WERI-Rb-1 (cell line): Measurements from ENCODE around the gene AGO1.
A peak's percentile ranks its signal among the peaks of the same experiment; 100 is the strongest.
"Not testable (repeated sequence)": the region's sequence is repeated elsewhere in the genome, so short reads cannot be mapped to it uniquely, and the experiment has no call there.

Source experiments
- DNase-seq: peaks from one replicate; pipeline ENCODE4 v3.0.0-alpha.2; 2020
- H3K27ac ChIP-seq: fragments of 250-450 bp; sonication (Bioruptor Pico); 2 replicates; pipeline ENCODE4 v1.5.1; 2020; ENCODE audit warnings: mild to moderate bottlenecking, moderate library complexity
- H3K27me3 ChIP-seq: fragments of 250-450 bp; sonication (Bioruptor Pico); 2 replicates; pipeline ENCODE4 v1.5.1; 2021; ENCODE audit warnings: mild to moderate bottlenecking, low read depth, moderate library complexity; ENCODE audit not compliant: insufficient read depth, severe bottlenecking
- H3K36me3 ChIP-seq: fragments of 250-450 bp; sonication (Bioruptor Pico); 2 replicates; pipeline ENCODE4 v1.5.1; 2020; ENCODE audit warnings: mild to moderate bottlenecking, moderate library complexity
- H3K4me3 ChIP-seq: 2 replicates; pipeline ENCODE4 v1.5.1; 2011; ENCODE audit warnings: low read depth, mild to moderate bottlenecking, control low read depth, low read length
- H3K9me3 ChIP-seq: fragments of 250-450 bp; sonication (Bioruptor Pico); 2 replicates; pipeline ENCODE4 v1.5.1; 2021; ENCODE audit warnings: mild to moderate bottlenecking, moderate library complexity; ENCODE audit not compliant: severe bottlenecking
- CTCF ChIP-seq: IDR thresholded peaks from 2 replicates; pipeline ENCODE4 v1.5.1; 2011; ENCODE audit warnings: low read depth, mild to moderate bottlenecking, control low read depth, inconsistent platforms, low read length

Gene AGO1

DNA sequence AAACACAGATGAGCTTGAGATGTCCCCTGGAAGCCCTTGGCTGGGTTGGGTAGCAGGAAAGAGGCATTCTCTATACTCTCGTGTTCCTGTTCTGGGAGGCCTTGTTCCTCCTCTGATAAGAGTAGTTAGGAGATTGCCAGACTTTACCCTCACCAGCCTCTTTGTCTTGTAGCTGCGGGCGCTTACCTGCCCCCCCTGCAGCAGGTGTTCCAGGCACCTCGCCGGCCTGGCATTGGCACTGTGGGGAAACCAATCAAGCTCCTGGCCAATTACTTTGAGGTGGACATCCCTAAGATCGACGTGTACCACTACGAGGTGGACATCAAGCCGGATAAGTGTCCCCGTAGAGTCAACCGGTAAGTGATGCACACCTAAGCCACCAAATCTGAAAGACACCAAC lies 5.2 kb downstream of the AGO1 start:
- Histone ChIP-seq H3K36me3 (peaks cover 69% of the 10 kb centered on the region), H3K27me3 (no peaks in the 10 kb centered on the region), H3K9me3 (no peaks in the 10 kb centered on the region), H3K4me3 (no peak overlapping the region), H3K27ac (peak overlapping the region; percentile 81; the same call in 1 of the 2 replicates)
- no peak for DNase-seq
- no peak for TF ChIP-seq CTCF

- not testable (repeated sequence) for H3K27me3 ChIP-seq, DNase-seq, H3K4me3 ChIP-seq, H3K9me3 ChIP-seq, H3K27ac ChIP-seq
- peaks cover 72% of the 10 kb centered on the region for H3K36me3 ChIP-seq
These were observed 6.0 kb downstream of the AGO1 start for GRCh38 chr1:35888981-35889380.

GRCh38 chr1:35893051-35893879 lies 10.3 kb downstream of the AGO1 start:
- H3K36me3 ChIP-seq: peaks cover 98% of the 10 kb centered on the region
- no peak for DNase-seq
- no peak for TF ChIP-seq CTCF
- H3K9me3 ChIP-seq: no peaks in the 10 kb centered on the region
- H3K4me3 ChIP-seq: no peak overlapping the region
- H3K27ac ChIP-seq: no peak overlapping the region
- no peaks in the 10 kb centered on the region for H3K27me3 ChIP-seq

DNA sequence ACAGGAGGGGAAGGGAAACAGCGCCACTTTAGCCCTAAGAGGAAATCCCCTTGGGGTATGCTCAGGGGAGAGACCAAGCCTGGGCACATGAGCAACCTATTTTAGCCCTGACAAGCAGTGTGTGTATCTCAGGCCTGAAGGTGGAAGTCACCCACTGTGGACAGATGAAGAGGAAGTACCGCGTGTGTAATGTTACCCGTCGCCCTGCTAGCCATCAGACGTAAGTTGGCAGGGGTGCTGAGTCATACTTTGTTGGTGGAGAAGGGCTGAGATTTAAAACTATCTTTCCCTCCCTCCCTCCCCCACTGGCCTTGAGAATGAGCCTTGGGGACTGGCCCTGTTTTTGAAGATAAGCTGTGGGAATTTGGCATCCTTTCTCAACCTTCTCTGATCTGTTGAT lies 11.2 kb downstream of the AGO1 start:
- DNase-seq: no peak
- Histone ChIP-seq H3K4me3 (no peak overlapping the region), H3K27ac (no peak overlapping the region), H3K36me3 (peaks cover 100% of the 10 kb centered on the region), H3K9me3 (no peaks in the 10 kb centered on the region), H3K27me3 (no peaks in the 10 kb centered on the region)
- no peak for TF ChIP-seq CTCF

DNA sequence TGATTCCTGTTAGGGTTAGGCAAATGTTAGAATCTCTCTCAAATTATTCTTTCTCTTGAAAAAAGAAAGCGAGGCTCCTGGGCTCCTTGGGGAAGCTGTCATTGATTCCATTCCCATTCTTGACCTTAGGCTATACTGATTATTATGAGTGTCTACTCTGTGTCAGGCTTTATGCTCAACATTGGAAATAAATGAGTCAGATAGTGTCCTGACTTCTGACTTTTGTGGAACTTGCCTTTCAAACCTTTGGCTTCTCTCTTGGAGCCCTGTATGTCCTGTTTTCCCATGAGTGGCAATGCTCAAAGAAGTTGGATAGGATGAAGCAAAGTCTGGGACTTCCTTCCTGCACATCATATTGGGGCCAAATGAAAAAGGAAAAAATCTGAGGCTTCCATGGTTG lies 11.6 kb downstream of the AGO1 start:
- TF ChIP-seq CTCF: no peak
- H3K36me3 ChIP-seq: peaks cover 98% of the 10 kb centered on the region
- no peak for DNase-seq
- no peaks in the 10 kb centered on the region for H3K27me3 ChIP-seq
- H3K9me3 ChIP-seq: no peaks in the 10 kb centered on the region
- no peak overlapping the region for H3K4me3 ChIP-seq
- H3K27ac ChIP-seq: no peak overlapping the region

DNA sequence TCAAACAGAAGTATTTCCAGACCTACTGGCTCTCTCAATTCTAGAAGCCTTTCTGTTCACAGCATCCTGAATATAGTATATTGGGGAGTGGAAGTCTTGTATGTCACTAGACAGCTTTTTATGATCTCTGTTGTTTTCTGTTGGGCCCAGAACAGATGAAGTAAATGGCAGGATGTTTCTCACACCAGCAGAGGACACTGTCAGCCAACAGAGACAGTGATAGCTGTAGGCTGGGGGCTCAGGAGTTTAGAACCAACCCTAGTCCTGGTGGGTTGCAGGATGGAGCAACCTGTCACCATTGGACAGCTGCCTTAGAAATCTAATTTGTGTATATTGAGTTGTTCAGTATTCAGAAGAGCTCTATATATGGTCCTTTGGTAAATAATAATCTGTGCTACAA lies 16.9 kb downstream of the AGO1 start:
- no peak for DNase-seq
- no peaks in the 10 kb centered on the region for H3K9me3 ChIP-seq
- no peak overlapping the region for H3K4me3 ChIP-seq
- peaks cover 87% of the 10 kb centered on the region for H3K36me3 ChIP-seq
- peak; percentile 44 for TF ChIP-seq CTCF
- no peaks in the 10 kb centered on the region for H3K27me3 ChIP-seq
- H3K27ac ChIP-seq: no peak overlapping the region
